ENCODE data around the gene CXCR1.

CXCR1 gene

DNA sequence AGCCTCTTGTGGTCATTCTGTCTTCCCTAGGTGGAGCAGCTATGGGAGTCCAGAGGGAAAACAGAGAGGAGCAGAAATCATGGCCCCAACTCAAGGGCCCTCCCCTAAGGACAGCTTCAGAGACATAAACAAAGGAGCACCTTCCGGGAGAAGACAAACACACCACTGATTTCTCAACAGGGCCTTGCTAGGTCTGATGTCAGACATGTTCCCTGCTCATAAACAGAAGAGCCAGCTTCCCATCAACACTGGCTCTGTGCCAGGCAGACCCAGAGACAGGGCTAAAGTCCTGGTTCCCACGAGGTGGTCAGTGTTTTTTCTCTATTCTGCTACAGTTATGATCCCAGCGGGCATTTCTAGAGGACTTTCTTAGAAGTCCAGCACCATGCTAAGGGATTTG, 21.6 kb downstream of the CXCR1 start:
- no peaks in the 10 kb centered on the region for H3K9me3 ChIP-seq (ENCODE audit: control insufficient read depth in 2 of 2, low read length in 2 of 2)
- H3K4me1 ChIP-seq (ENCODE audit: control insufficient read depth in 2 of 2, insufficient read depth in 2 of 2, low read length in 2 of 2): no peaks in the 10 kb centered on the region
- no peaks in the 10 kb centered on the region for H3K36me3 ChIP-seq (ENCODE audit: control insufficient read depth in 2 of 2, insufficient read depth in 2 of 2, low read length in 2 of 2)
- no peak overlapping the region for H3K27ac ChIP-seq (ENCODE audit: low read depth in 2 of 2, low read length in 2 of 2)
- no peaks in the 10 kb centered on the region for H3K27me3 ChIP-seq (ENCODE audit: control insufficient read depth in 2 of 2, insufficient read depth in 2 of 2, low read length in 2 of 2)
- H3K4me3 ChIP-seq (ENCODE audit: low read length in 2 of 2): no peak overlapping the region
- H3K9ac ChIP-seq (ENCODE audit: low read depth in 1 of 2, low read length in 2 of 2): no peak overlapping the region

DNA sequence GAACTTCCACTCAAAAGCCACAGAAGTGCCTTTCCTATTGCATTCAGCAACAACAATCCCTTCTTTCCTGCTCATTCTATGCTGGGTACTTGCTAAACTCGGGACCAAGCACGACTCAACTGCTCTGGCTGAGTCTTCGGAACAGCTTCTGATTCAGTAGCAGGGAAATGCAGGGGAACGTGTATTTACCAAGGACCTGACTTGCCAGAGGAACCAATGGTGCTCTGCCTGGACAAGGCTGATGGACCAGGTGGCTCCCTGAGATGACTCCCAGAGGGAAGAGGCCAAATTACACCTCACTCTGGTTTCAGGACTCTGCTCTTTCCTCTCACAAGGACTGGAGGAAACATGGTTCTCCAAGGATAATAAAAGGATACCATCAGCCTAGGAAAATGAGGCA, 28.7 kb downstream of the CXCR1 start:
- no peaks in the 10 kb centered on the region for H3K36me3 ChIP-seq (ENCODE audit: control insufficient read depth in 2 of 2, insufficient read depth in 2 of 2, low read length in 2 of 2)
- H3K27me3 ChIP-seq (ENCODE audit: control insufficient read depth in 2 of 2, insufficient read depth in 2 of 2, low read length in 2 of 2): peaks cover 7 to 8% of the 10 kb centered on the region in 2 donors
- no peak overlapping the region for H3K27ac ChIP-seq (ENCODE audit: low read depth in 2 of 2, low read length in 2 of 2)
- H3K9me3 ChIP-seq (ENCODE audit: control insufficient read depth in 2 of 2, low read length in 2 of 2): no peaks in the 10 kb centered on the region
- H3K4me1 ChIP-seq (ENCODE audit: control insufficient read depth in 2 of 2, insufficient read depth in 2 of 2, low read length in 2 of 2): no peaks in the 10 kb centered on the region
- no peak overlapping the region for H3K4me3 ChIP-seq (ENCODE audit: low read length in 2 of 2)
- H3K9ac ChIP-seq (ENCODE audit: low read depth in 1 of 2, low read length in 2 of 2): no peak overlapping the region

DNA sequence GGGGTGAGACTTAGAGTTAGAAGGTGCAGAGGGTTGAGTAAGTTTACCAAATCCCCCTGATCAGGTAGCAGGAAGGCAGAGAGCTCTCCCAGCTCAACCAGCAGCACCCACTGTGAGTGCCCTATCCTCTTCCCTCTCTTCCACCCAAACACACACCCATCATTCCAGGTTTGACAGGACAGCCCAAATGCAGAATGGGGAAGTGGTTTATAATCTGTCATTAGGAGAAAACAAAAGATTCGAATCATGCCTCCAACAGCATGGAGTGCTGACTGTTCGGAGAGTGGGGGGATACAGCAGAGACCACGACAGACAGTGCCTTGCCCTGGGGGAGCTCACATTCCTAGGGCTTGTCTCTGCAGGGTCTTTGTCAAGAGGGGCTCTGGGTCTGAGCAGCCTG, 29.2 kb downstream of the CXCR1 start:
- no peaks in the 10 kb centered on the region for H3K4me1 ChIP-seq (ENCODE audit: control insufficient read depth in 2 of 2, insufficient read depth in 2 of 2, low read length in 2 of 2)
- no peak overlapping the region for H3K27ac ChIP-seq (ENCODE audit: low read depth in 2 of 2, low read length in 2 of 2)
- H3K9ac ChIP-seq (ENCODE audit: low read depth in 1 of 2, low read length in 2 of 2): no peak overlapping the region
- H3K4me3 ChIP-seq (ENCODE audit: low read length in 2 of 2): no peak overlapping the region
- no peaks in the 10 kb centered on the region for H3K36me3 ChIP-seq (ENCODE audit: control insufficient read depth in 2 of 2, insufficient read depth in 2 of 2, low read length in 2 of 2)
- H3K9me3 ChIP-seq (ENCODE audit: control insufficient read depth in 2 of 2, low read length in 2 of 2): no peaks in the 10 kb centered on the region
- peaks cover 7 to 8% of the 10 kb centered on the region in 2 donors for H3K27me3 ChIP-seq (ENCODE audit: control insufficient read depth in 2 of 2, insufficient read depth in 2 of 2, low read length in 2 of 2)

DNA sequence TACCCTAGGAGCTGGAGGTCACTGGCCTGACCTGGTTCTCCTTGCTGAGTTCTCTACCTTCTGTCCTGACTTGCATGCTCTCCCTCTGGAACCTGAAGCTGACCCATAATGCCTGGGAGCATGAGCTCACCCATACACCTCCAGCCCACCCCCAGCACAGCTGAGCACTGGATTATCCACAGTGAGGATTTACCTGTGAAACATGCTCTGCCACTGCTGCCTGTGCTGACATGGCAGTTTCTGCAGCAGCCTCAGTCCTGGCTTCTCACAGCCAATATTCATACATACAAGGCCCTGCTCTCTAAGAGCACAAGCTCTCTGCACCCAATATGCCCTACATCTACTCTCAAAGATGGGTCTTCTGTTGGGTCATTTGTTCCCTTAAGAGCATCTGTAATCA, 35.9 kb downstream of the CXCR1 start:
- peaks cover 3 to 5% of the 10 kb centered on the region in 2 donors for H3K27me3 ChIP-seq (ENCODE audit: control insufficient read depth in 2 of 2, insufficient read depth in 2 of 2, low read length in 2 of 2)
- H3K9ac ChIP-seq (ENCODE audit: low read depth in 1 of 2, low read length in 2 of 2): no peak overlapping the region
- no peaks in the 10 kb centered on the region for H3K4me1 ChIP-seq (ENCODE audit: control insufficient read depth in 2 of 2, insufficient read depth in 2 of 2, low read length in 2 of 2)
- H3K4me3 ChIP-seq (ENCODE audit: low read length in 2 of 2): no peak overlapping the region
- no peak overlapping the region for H3K27ac ChIP-seq (ENCODE audit: low read depth in 2 of 2, low read length in 2 of 2)
- no peaks in the 10 kb centered on the region for H3K9me3 ChIP-seq (ENCODE audit: control insufficient read depth in 2 of 2, low read length in 2 of 2)
- no peaks in the 10 kb centered on the region for H3K36me3 ChIP-seq (ENCODE audit: control insufficient read depth in 2 of 2, insufficient read depth in 2 of 2, low read length in 2 of 2)

DNA sequence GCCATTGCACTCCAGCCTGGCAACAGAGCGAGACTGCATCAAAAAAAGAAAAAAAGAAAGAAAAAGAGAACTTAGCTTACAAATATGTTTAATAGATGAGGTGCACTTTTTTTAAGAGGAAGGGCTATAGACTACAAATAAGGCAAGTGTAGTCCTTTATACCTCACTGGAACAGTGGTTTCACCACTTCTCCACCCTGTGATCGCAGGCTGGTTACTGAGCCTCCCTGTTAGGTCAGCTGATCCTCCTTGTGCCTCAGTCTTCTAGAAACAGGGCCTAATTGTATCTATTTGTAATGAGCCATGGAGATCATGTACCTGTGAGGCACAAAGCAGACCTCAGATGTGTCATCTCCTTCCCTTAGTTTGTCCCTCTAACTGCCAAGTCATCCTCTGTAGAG, 36.4 kb downstream of the CXCR1 start:
- H3K9ac ChIP-seq (ENCODE audit: low read depth in 1 of 2, low read length in 2 of 2): no peak overlapping the region
- no peaks in the 10 kb centered on the region for H3K4me1 ChIP-seq (ENCODE audit: control insufficient read depth in 2 of 2, insufficient read depth in 2 of 2, low read length in 2 of 2)
- no peak overlapping the region for H3K4me3 ChIP-seq (ENCODE audit: low read length in 2 of 2)
- no peak overlapping the region for H3K27ac ChIP-seq (ENCODE audit: low read depth in 2 of 2, low read length in 2 of 2)
- no peaks in the 10 kb centered on the region for H3K9me3 ChIP-seq (ENCODE audit: control insufficient read depth in 2 of 2, low read length in 2 of 2)
- H3K27me3 ChIP-seq (ENCODE audit: control insufficient read depth in 2 of 2, insufficient read depth in 2 of 2, low read length in 2 of 2): peaks cover 3 to 5% of the 10 kb centered on the region in 2 donors
- H3K36me3 ChIP-seq (ENCODE audit: control insufficient read depth in 2 of 2, insufficient read depth in 2 of 2, low read length in 2 of 2): no peaks in the 10 kb centered on the region

DNA sequence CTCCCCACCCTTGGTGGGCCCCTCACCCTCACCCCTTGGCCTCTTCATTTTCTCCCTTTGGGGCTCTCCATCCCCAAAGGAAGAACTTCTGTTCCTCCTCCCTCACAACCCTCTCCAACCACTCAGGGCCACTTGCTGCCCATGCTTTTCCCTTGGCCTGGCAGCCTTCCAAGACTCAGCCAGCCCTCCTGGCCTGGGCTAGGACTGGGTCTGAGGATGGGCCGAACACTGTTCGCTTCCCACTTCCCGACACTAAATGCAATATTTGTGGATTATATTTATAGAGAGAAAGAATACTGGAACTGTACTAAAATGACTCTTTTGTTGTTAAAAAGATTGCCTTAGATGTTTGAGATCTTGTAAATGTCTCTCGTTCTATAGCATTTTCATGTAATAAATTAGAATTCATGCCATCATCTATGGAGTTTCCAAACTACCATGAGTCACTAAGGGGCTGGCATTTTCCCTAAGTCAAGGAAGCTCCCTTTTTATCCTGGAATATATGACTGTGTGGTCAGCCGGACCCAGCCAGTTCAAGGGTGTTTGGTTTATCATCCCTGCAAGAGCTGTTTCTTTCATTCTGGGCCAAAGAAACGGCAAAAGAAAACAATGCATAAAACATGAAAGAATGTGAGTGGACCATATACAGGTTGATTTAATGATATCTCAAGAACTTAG, 37.2 kb downstream of the CXCR1 start:
- Histone ChIP-seq H3K27me3 (ENCODE audit: control insufficient read depth in 2 of 2, insufficient read depth in 2 of 2, low read length in 2 of 2) (peaks cover 5% of the 10 kb centered on the region in 2 donors), H3K4me3 (ENCODE audit: low read length in 2 of 2) (no peak overlapping the region), H3K4me1 (ENCODE audit: control insufficient read depth in 2 of 2, insufficient read depth in 2 of 2, low read length in 2 of 2) (no peaks in the 10 kb centered on the region), H3K27ac (ENCODE audit: low read depth in 2 of 2, low read length in 2 of 2) (no peak overlapping the region), H3K9me3 (ENCODE audit: control insufficient read depth in 2 of 2, low read length in 2 of 2) (no peaks in the 10 kb centered on the region), H3K36me3 (ENCODE audit: control insufficient read depth in 2 of 2, insufficient read depth in 2 of 2, low read length in 2 of 2) (no peaks in the 10 kb centered on the region), H3K9ac (ENCODE audit: low read depth in 1 of 2, low read length in 2 of 2) (no peak overlapping the region)

DNA sequence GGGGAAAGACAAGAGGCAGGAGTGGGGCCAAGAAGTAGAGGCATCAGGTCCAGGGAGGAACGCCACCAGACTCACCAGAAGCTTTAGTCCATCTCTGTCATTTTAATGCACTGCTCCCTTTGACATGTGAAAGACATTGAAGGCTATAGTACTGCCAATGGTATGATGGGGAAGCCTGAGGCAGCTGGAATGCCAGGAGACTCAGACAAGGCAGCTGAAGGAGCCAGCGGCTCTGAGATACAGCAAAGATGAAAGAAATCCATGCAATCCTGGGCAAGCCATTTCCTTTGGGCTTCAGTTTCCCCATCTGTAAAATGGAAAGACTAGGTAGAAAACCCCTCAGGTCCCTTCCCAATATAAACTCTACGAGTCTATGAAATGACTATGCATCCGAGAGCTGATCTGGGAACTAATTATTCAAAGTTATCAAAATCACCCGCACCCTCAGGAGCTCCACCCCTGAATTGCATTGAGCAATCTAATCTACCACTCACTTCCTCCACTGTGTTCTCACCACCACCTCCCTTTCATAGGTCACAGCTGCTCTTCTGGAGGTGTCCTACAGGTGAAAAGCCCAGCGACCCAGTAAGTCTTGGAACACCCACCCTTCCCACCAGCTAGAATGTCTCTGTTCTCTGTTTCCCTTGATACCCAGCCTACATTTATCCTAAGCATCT, 37.8 kb downstream of the CXCR1 start:
- Histone ChIP-seq H3K4me3 (ENCODE audit: low read length in 2 of 2) (no peak overlapping the region), H3K36me3 (ENCODE audit: control insufficient read depth in 2 of 2, insufficient read depth in 2 of 2, low read length in 2 of 2) (no peaks in the 10 kb centered on the region), H3K4me1 (ENCODE audit: control insufficient read depth in 2 of 2, insufficient read depth in 2 of 2, low read length in 2 of 2) (no peaks in the 10 kb centered on the region), H3K9ac (ENCODE audit: low read depth in 1 of 2, low read length in 2 of 2) (no peak overlapping the region), H3K9me3 (ENCODE audit: control insufficient read depth in 2 of 2, low read length in 2 of 2) (no peaks in the 10 kb centered on the region), H3K27me3 (ENCODE audit: control insufficient read depth in 2 of 2, insufficient read depth in 2 of 2, low read length in 2 of 2) (peaks cover 5 to 8% of the 10 kb centered on the region in 2 donors), H3K27ac (ENCODE audit: low read depth in 2 of 2, low read length in 2 of 2) (no peak overlapping the region)

DNA sequence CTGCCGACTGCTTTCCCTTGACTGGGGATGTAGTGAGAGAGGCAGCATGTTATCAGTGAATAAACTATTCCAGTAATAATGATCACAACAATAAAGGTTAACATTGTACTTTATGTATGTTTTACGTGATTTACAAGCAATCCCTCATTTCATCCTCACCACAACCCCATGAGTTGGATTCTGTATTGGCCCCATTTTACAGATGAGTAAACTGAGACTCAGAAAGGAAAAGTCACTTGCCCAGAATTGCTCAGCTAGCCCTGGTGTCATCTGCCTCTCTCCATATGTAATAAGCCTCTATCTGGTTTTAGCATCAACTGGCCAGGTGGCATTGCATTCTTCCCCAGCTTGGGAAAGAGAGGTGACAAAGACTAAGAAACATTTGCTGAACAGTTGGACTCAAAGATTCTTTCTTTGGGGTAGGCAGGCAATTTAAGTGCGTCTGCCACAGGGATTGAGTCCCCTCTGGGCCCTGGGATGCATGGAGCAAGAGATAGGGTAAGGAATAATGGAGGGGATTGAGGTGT, 38.8 kb downstream of the CXCR1 start:
- no peak overlapping the region for H3K9ac ChIP-seq (ENCODE audit: low read depth in 1 of 2, low read length in 2 of 2)
- no peaks in the 10 kb centered on the region for H3K36me3 ChIP-seq (ENCODE audit: control insufficient read depth in 2 of 2, insufficient read depth in 2 of 2, low read length in 2 of 2)
- peaks cover 5 to 8% of the 10 kb centered on the region in 2 donors for H3K27me3 ChIP-seq (ENCODE audit: control insufficient read depth in 2 of 2, insufficient read depth in 2 of 2, low read length in 2 of 2)
- H3K27ac ChIP-seq (ENCODE audit: low read depth in 2 of 2, low read length in 2 of 2): no peak overlapping the region
- no peaks in the 10 kb centered on the region for H3K4me1 ChIP-seq (ENCODE audit: control insufficient read depth in 2 of 2, insufficient read depth in 2 of 2, low read length in 2 of 2)
- H3K9me3 ChIP-seq (ENCODE audit: control insufficient read depth in 2 of 2, low read length in 2 of 2): no peaks in the 10 kb centered on the region
- no peak overlapping the region for H3K4me3 ChIP-seq (ENCODE audit: low read length in 2 of 2)

DNA sequence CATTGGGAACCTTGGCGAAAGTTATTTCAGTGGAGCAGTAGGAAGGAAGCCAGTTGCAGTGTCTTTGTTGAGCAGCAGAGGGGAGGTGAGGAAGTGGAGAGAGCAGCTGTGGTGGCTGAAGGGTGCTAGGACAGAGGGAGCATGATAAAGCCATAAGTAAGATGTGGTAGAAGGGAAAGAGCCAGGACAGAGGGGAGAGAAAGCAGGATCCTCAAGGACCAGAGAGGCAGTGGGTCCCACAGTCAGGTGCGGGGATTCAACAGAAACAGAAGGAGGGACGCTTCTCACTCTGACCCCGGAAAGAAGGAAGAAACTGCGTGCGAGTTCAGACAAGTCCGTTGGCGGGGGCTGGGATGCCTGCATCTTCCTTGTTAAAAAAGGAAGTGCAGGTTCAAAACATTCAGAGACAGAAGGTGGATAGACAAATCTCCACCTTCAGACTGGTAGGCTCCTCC, 41.1 kb downstream of the CXCR1 start, which contains the start of gene CXCR2:
TSS of gene CXCR2 (plus strand) at position 403 of the 455 bp plus-strand sequence. CDS start 8,774 bp downstream, outside the sequence.
- no peaks in the 10 kb centered on the region for H3K9me3 ChIP-seq (ENCODE audit: control insufficient read depth in 2 of 2, low read length in 2 of 2)
- no peak within 1 kb of the TSS for H3K27ac ChIP-seq (ENCODE audit: low read depth in 2 of 2, low read length in 2 of 2)
- no peak within 1 kb of the TSS for H3K9ac ChIP-seq (ENCODE audit: low read depth in 1 of 2, low read length in 2 of 2)
- no peaks in the 10 kb centered on the region for H3K36me3 ChIP-seq (ENCODE audit: control insufficient read depth in 2 of 2, insufficient read depth in 2 of 2, low read length in 2 of 2)
- no peak within 1 kb of the TSS for H3K4me3 ChIP-seq (ENCODE audit: low read length in 2 of 2)
- H3K27me3 ChIP-seq (ENCODE audit: control insufficient read depth in 2 of 2, insufficient read depth in 2 of 2, low read length in 2 of 2): peaks cover 5% of the 10 kb centered on the region in 2 donors
- no peaks in the 10 kb centered on the region for H3K4me1 ChIP-seq (ENCODE audit: control insufficient read depth in 2 of 2, insufficient read depth in 2 of 2, low read length in 2 of 2)

DNA sequence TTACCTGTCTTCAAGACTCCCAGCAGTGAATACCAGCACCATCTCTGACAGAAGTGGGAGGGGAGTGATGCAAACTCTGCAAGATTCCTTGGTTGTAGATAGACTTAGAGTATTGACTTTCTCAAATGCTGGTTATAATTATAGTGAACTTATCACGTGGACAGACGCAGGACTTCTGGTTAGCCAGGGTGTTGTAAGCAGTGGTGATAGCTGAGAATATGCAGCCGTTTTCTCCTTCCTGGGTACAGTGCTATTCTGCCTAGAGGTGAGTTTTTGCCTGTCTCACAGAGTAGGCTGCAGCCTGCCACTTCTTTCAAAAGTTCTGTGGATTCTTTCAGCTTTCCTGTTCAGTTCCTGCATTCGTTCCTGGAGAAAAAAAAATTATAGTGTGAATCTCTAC, 41.7 kb downstream of the CXCR1 start:
- H3K4me3 ChIP-seq (ENCODE audit: low read length in 2 of 2): no peak overlapping the region
- no peaks in the 10 kb centered on the region for H3K4me1 ChIP-seq (ENCODE audit: control insufficient read depth in 2 of 2, insufficient read depth in 2 of 2, low read length in 2 of 2)
- no peaks in the 10 kb centered on the region for H3K9me3 ChIP-seq (ENCODE audit: control insufficient read depth in 2 of 2, low read length in 2 of 2)
- H3K36me3 ChIP-seq (ENCODE audit: control insufficient read depth in 2 of 2, insufficient read depth in 2 of 2, low read length in 2 of 2): no peaks in the 10 kb centered on the region
- H3K27ac ChIP-seq (ENCODE audit: low read depth in 2 of 2, low read length in 2 of 2): no peak overlapping the region
- no peak overlapping the region for H3K9ac ChIP-seq (ENCODE audit: low read depth in 1 of 2, low read length in 2 of 2)
- H3K27me3 ChIP-seq (ENCODE audit: control insufficient read depth in 2 of 2, insufficient read depth in 2 of 2, low read length in 2 of 2): peaks cover 5% of the 10 kb centered on the region in 2 donors

All from mucosa of rectum (tissue), 2 donors.